GF-D8 (cell line): ENCODE results near the gene MIB1.
"Not testable (repeated sequence)": the region's sequence is repeated elsewhere in the genome, so short reads cannot be mapped to it uniquely, and the experiment has no call there.

Source experiments
- DNase-seq: peaks from one replicate; lab custom pipeline; 2025; lab: John Stamatoyannopoulos, UW

The MIB1 gene

GRCh38 chr18:21743166-21743832, 2.7 kb downstream of the MIB1 start:
- DNase-seq = no peak

GRCh38 chr18:21745231-21745630, 4.6 kb downstream of the MIB1 start:
- DNase-seq = no peak

DNA sequence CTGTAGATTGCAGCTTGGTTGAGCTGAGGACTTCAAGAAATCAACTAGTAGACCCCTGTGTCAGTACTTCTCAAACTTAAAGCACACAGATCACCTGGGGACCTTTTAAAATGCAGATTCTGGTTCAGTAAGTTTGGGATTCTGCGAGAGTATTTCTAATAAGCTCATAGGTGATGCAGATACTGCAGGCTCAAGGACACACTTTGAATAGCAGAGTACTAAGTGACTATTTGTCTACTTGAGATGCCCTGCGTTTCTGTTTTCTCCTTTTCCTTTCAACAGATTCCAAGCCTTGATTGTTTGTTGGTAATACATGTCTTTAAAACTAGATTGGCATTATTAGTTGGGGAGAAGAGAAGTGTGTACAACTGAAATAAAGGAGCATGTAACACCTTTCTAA, 6.7 kb downstream of the MIB1 start:
- DNase-seq = no peak

- DNase-seq = no peak
These were observed 7.4 kb downstream of the MIB1 start for GRCh38 chr18:21747764-21748693.

DNA sequence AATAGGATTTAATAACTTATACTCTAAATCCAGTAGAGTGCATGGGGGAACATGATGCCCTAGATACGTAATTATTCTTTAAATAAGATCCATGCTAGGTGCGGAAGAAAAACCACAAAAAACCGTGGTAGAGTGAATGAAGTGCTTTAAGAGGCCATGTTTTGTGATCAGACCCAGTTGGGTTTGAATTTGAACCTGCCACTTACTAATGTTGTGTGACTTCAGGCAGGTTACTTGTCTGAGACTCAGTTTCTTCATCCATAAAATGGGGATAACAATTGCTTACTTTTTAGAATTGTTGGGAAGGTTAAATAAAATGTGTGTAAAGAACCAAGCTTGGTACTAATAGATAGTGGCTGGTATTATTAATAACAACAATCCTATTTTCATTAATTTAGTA, 17.2 kb downstream of the MIB1 start:
- DNase-seq = no peak

DNA sequence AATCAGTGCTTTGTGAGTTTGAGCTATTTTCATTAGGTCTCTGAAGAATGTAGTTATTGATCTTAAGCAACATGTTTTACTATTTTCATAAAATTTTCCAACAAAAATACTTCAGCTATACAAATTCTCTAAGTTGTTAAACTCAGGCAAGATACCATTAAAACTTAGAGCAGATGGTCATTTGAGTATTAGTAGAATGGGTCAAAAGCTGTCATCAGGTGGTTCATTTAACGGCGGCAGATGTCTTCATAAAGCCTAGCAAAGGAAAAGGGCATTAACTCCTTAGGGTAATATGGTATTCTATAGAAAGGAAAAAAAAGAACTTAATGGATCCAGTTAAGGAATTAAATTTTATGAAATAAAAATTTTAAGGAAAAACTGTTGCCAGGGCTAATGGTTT, 19.2 kb downstream of the MIB1 start:
- no peak for DNase-seq

GRCh38 chr18:21760321-21760720, 19.7 kb downstream of the MIB1 start:
- no peak for DNase-seq

- no peak for DNase-seq
These were observed 21.0 kb downstream of the MIB1 start for GRCh38 chr18:21761471-21762115.

GRCh38 chr18:21762181-21762772, 21.7 kb downstream of the MIB1 start:
- DNase-seq = no peak

- no peak for DNase-seq
These were observed 23.5 kb downstream of the MIB1 start for GRCh38 chr18:21763846-21764646.

- no peak for DNase-seq
These were observed 28.6 kb downstream of the MIB1 start for GRCh38 chr18:21769206-21769605.

DNA sequence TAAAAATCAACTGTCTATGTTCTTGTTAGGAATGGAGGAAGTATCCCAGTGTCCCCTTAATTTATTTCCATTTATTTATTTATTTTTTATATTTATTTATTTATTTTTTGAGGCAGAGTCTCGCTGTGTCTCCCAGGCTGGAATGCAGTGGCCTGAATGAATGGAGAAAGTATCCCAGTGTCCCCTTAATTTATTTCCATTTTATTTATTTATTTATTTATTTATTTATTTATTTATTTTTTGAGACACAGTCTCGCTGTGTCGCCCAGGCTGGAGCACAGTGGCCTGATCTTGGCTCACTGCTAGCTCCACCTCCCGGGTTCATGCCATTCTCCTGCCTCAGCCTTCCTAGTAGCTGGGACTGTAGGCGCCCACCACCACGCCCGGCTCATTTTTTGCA, 34.1 kb downstream of the MIB1 start:
- DNase-seq = no peak

GRCh38 chr18:21777814-21778213, 37.2 kb downstream of the MIB1 start:
- no peak for DNase-seq

DNA sequence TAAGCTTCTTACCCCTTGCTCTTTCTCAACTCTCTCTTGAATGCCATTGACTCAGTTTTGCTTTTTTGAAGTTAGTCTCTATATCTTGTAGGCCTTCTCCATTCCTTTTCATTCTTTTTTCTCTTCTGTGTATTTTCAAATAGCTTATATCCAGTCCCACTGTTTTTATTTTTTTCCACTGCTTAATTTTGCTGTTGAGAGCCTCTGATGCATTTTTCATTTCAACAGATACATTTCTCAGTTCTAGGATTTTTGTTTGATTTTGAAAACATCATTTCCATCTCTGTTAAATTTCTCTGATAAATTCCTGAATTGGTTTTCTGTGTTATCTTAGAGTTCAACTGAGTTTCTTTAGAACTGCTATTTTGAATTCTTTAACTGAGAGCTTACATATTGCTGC, 45.9 kb downstream of the MIB1 start:
- no peak for DNase-seq

DNA sequence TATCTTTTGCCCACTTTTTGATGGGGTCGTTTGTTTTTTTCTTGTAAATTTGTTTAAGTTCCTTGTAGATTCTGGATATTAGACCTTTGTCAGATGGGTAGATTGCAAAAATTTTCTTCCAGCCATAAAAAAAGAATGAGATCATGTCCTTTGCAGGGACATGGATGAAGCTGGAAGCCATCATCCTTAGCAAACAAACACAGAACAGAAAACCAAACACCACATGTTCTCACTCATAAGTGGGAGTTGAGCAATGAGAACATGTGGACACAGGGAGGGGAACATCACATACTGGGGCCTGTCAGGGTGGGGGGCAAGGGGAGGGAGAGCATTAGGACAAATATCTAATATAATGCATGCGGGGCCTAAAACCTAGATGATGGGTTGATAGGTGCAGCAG, 55.5 kb downstream of the MIB1 start:
- DNase-seq = not testable (repeated sequence)

DNA sequence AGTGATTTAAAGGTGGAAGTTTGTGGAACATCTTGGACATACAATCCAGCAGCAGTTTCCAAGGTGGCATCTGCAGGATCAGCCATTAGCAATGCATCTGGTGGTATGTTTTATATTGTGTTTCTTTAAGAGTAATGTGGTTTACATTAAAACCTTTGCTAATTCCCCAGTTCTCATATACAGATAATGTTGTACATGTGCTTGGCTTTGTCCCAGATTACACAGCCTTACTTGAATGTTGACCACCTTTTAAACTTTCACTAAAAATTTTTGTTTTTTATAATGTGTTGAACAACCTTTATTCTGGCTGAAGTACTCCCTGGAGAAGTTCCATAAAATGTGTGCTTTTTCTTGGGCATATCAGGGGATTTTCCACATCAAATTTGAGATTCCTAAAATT, 57.5 kb downstream of the MIB1 start:
- no peak for DNase-seq

GRCh38 chr18:21799721-21800120, 59.1 kb downstream of the MIB1 start:
- no peak for DNase-seq

DNA sequence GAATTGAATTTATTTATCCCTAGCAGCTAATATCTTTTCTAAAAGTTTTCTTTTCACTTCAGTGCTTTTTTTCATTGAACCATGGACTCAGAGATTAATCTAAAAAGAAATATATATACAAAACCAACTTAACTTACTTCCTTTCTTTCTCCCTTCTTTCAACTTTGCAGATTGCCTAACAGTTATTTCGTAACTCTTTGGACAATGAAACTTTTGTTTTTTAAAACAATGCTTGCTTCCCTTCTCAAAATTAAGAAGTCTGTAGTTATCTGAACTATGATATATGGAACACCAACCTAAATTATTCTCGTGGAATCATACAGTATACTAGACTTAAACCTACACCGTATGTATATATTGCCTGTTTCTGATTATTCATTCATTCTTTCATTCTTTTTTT, 62.9 kb downstream of the MIB1 start:
- DNase-seq = peak; percentile 70

- no peak for DNase-seq
These were observed 65.3 kb downstream of the MIB1 start for GRCh38 chr18:21805771-21806366.

GRCh38 chr18:21808185-21808584, 67.6 kb downstream of the MIB1 start:
- no peak for DNase-seq

- no peak for DNase-seq
These were observed 69.1 kb downstream of the MIB1 start for GRCh38 chr18:21809725-21810124.
